ENCODE measurements around the gene CFAP77.

The CFAP77 gene

GRCh38 chr9:132457504-132458236 lies 47.7 kb downstream of the CFAP77 start:
- DNase-seq = peak; percentile 16

DNA sequence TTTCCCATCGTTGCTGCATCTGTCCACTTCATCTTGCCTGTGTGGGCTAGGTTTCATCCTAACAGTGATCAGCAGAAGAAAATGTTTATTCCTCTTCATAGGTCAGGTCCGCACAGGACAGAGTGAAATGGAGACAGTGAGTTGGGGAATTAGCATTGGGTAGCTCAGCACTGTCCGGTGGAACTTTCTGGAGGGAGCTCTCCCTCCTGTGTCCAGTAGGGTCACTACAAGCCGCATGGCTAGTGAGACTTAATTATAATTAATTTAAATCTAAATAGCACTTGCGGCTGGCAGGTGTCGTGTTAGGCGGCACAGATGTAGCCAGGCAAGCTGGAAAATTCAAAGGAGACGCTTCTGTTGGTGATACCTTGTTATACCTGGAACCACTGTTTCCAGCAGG lies 48.4 kb downstream of the CFAP77 start:
- no peak for DNase-seq

DNA sequence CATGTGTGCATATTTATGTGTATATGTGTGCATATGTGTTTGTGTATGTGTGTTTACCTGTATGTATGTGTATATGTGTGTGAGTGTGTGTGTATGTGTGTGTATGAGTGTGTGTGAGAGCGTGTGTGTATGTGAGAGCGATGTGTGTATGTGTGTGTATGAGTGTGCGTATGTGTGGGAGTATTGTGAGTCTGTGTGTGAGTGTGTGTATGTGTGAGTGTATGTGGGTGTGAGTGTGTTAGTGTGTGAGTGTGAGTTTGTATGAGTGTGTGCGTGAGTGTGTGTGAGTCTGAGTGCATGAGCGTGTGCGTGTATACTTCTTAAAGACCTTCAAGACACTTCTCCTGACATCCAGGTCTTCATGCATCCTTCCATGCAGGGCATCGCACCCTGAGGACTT lies 49.6 kb downstream of the CFAP77 start:
- DNase-seq = no peak

DNA sequence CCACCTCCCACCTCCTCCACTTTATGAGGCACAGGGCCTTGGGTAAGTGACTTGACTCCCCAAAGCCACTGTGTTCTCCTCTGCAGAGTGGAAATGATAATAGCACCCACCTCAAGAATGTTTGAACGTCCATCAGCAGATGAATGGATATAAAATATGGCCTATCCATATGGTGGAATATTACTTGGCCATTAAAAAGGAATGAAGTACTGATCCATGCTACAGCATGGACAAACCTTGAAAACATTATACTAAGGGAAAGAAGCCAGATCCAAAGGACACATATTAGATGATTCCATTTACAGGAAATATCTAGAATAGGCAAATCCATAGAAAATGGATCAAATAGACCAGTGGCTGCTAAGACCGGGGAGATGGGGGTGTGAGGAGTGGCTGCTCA lies 50.2 kb downstream of the CFAP77 start:
- no peak for DNase-seq

DNA sequence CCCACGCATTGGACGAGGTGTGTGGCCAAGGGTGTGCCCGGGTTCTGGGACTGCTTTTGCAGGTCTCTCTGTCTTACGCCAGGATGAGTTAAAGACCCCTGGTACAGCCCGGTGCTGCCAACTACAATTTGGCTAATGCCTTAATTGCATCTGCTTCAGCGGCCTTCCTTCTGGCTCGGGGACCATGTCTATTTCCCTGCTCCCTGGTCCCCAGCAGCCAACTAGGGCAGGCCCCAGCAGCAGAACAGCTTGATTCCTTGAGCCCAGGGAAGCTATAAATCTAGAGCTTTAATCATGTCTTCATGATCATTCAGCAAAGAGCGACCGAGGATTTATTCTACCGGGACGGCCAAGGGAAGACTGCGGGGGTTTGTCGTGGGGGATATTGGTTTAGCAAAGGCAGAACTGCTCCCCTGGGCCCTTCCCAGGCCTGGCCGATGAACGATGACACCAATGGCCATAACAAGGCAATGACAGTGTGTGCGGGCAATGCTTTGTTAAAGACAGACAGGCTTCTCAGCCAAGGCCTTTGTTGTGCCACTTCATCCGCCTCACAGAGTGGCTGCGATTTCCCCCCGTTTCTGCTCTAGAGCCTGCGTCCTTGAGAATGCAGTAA lies 51.4 kb downstream of the CFAP77 start:
- peak; percentile 23 for DNase-seq

DNA sequence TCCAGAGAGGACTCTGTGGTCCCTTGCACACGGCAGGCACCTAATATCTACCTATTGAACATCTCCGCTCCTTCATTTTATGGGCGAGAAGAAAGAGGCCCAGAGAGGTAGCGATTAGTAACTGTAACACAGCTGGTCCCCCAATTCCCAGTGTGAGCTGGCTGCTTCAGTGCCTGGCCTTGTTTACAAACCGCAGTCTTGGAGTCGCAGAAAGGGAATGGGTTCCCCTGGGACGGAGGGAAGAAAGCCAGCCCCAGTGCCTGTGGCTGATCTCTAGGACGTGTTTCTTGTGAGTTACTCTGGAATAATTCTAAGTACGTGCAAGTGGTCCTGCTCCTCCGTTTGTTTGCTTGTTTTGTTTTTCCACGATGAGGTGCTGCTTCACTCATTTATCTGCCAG lies 52.0 kb downstream of the CFAP77 start:
- DNase-seq = no peak

DNA sequence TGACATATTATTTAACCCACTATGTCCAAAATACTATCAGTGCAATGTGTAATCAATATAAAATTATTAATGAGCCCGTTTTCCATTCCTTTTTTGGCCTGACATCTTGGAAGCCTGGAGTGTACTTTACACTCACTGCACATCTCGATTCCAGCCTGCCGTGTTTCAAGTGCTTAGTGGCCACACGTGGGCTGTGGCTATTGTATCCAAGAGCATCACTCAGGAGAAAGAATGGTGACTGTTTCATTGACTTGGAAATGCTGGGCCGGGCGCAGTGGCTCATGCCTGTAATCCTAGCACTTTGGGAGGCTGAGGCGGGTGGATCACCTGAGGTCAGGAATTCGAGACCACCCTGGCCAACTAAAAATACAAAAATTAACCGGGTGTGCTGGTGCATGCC lies 54.5 kb downstream of the CFAP77 start:
- DNase-seq = no peak

GRCh38 chr9:132465131-132465635 lies 55.2 kb downstream of the CFAP77 start:
- DNase-seq = no peak

- no peak for DNase-seq
Measured at GRCh38 chr9:132472199-132472598, 62.2 kb downstream of the CFAP77 start.

GRCh38 chr9:132472599-132472998 lies 62.6 kb downstream of the CFAP77 start:
- no peak for DNase-seq

DNA sequence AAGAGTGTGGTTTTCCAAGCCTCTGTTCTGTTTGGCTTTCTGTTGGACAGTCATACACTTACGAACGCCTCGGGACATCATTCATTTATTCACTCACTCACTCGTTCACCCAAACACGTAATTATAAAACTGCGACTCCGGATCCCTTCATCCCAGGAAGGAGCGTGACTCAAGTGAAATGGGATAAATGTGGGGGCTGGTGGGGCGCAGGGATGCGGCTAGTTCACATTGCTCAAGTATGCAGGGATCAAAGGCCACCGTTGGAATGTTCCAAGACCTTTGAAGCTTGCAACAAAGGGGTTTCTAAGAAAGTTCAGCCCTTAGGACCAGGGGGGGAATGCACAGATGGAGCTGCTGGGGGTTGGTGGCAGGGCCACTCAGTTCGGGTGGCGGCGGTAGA lies 64.2 kb downstream of the CFAP77 start:
- no peak for DNase-seq

- DNase-seq = no peak
Measured at GRCh38 chr9:132478353-132479050, 68.5 kb downstream of the CFAP77 start.

- no peak for DNase-seq
Measured at GRCh38 chr9:132479733-132480132, 69.7 kb downstream of the CFAP77 start.

GRCh38 chr9:132481053-132481849 lies 71.2 kb downstream of the CFAP77 start:
- no peak for DNase-seq

GRCh38 chr9:132482196-132482813 lies 72.3 kb downstream of the CFAP77 start:
- DNase-seq = no peak

- no peak for DNase-seq
Measured at GRCh38 chr9:132485393-132485792, 75.4 kb downstream of the CFAP77 start.

- peak; percentile 78 for DNase-seq
Measured at GRCh38 chr9:132486706-132487350, 76.8 kb downstream of the CFAP77 start.

DNA sequence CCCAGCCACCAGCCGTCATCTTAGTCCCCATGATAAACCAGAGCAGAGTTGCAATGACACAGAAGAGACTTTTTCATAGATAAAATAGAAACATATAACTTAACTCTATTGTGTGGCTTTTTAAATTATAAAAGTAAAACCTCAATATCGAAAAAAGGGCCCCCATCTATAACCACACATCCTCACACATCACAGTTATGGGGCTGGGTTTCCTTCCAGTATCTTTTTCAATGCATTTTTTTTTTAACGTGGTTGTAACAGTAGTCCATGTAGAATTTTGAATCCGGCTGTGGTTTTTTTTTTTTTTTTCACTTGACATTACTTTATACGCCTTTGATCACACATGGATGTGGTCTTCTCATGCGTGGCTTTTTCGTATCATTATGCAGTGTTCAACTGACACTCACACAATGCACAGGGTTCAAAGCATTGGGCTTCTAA lies 77.4 kb downstream of the CFAP77 start:
- no peak for DNase-seq

GRCh38 chr9:132487980-132488535 lies 78.0 kb downstream of the CFAP77 start:
- no peak for DNase-seq

DNA sequence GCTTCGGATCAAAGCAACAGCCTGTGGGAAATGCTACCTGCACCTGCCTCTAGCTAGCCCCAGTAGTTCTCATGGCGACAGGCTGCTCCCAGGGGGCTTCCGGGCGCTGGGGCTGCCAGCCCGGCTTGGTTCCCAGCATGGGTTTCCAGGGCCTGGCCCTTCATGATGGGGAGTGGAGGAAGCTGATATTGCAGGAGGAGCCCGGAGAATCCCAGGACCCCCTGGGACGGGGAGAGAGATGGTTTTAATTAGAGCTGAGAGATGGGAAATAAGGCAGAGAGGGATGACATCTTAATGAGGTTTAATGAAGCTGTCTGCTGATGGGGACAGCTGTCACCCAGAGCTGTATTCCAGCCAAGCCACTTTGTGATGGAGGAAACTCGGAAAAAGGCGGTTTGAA lies 78.6 kb downstream of the CFAP77 start:
- peak; percentile 28 for DNase-seq

GRCh38 chr9:132489536-132489935 lies 79.5 kb downstream of the CFAP77 start:
- no peak for DNase-seq

- DNase-seq = no peak
Measured at GRCh38 chr9:132494857-132495256, 84.8 kb downstream of the CFAP77 start.

Data from NCI-H82 (cell line).